DMS114 treated with DMSO at 0.1 percent for 48 hours (cell line): ENCODE data around the gene ZSCAN5A.
A peak's percentile ranks its signal among the peaks of the same experiment; 100 is the strongest.
"Not testable (repeated sequence)": the region's sequence is repeated elsewhere in the genome, so short reads cannot be mapped to it uniquely, and the experiment has no call there.

Experiments used
- DNase-seq: peaks from one replicate; lab custom pipeline; 2025; ENCODE audit not compliant: unreplicated experiment; lab: John Stamatoyannopoulos, UW

Gene ZSCAN5A

DNA sequence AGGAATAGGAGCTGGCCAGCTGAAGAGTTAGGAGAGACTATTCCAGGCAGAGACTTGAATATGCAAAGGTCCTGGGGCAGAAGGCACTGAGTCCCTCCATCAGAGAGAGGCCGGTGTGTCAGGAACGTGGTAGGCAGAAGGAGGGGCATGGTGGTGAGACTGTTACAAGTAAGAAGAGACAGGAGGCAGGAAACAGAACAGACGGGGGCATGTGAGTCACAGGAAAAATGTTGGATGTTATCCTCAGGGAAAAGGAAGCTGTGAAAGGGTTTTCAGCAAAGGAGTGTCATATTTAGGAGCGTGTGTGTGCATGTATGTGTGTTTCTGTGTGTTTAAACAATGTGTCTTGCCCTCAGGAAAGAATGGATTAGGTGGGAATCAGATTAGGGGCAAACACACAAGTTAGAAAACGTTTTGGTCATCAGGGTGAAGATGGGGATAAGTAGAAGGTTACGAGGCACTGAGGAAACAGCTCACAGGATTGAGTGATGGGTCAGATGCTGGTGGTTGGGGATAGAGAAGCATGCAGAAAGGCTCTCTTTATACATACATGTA lies 41.0 kb downstream of the ZSCAN5A start:
- DNase-seq: no peak

GRCh38 chr19:56272161-56272798 lies 42.4 kb downstream of the ZSCAN5A start, which contains the start of gene EDDM13:
Gene EDDM13 (plus strand): TSS chr19:56272748. CDS start chr19:56272835, 87 bp downstream.
- DNase-seq: no peak

DNA sequence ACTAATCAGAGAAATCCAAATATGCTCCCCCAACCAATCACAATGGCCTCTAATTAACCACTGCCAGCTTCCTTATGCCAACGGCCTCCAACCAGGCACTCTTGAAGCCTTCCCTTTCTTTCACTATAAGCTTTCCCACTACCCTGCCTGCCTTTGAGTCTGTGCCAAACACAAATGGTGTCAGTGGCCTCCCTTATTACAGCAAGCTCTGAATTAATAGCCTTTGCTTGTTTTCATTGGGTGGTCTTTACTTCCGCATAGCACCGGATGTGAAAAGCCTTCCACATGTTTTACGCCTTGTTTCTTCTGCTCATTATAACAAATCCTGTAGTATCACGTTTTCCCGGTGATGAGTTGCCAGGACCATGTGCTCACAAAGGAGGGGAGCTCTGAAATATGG lies 43.5 kb downstream of the ZSCAN5A start:
- DNase-seq: no peak

GRCh38 chr19:56270676-56271075 lies 44.0 kb downstream of the ZSCAN5A start:
- DNase-seq: no peak

- no peak for DNase-seq
Measured at GRCh38 chr19:56269348-56269747, 45.3 kb downstream of the ZSCAN5A start.

- DNase-seq: no peak
Measured at GRCh38 chr19:56266051-56266450, 48.6 kb downstream of the ZSCAN5A start.

DNA sequence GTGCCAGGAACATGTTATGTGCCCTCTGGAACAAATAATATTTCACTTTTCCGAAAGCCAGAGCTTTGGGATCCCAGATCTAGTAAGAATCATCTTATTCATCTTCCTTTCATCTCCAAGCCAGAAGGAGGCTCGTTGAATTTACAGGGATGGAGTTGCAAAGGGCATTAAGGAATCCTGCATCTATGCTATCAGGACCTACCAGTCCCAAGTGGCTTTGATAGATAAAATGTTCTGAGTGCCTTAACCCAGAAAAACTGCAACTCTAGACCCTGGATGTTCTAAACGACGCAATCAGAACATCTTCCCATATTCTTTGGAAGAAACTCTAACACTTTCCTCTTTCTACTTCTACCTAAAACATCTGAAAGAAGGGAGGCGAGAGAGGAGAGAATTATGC lies 51.3 kb downstream of the ZSCAN5A start:
- DNase-seq: no peak

- DNase-seq: not testable (repeated sequence)
Measured at GRCh38 chr19:56261932-56262331, 52.7 kb downstream of the ZSCAN5A start.

DNA sequence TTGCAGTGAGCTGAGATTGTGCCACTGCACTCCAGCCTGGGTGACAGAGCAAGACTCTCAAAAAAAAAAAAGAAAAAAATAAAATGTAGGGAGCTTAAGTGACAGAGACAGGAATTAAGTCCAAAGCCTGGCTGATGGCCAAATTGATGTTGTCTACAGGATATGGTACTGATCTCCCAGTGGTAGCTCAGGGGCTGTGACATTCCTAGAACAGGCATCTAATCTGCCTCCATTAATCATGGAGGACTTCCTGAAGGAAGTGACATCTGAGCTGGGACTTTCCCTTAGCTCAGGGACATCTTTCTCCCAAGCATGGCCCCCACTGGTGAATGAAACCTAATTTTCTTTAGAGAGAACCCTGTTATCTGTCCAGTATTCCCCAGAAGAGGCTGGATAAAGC lies 53.5 kb downstream of the ZSCAN5A start:
- no peak for DNase-seq

DNA sequence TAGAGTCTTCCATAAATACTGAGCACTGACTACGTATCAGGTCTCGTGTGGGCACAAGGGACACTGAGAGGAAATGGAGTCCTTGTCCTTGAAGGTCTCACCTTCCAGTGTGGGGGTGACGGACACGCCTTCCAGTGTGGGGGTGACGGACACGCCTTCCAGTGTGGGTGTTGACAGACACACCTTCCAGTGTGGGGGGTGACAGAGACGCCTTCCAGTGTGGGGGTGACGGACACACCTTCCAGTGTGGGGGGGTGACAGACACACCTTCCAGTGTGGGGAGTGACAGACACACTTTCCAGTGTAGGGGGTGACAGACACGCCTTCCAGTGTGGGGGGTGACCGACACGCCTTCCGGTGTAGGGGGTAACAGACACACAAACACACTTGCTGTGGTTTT lies 56.4 kb downstream of the ZSCAN5A start:
- no peak for DNase-seq

DNA sequence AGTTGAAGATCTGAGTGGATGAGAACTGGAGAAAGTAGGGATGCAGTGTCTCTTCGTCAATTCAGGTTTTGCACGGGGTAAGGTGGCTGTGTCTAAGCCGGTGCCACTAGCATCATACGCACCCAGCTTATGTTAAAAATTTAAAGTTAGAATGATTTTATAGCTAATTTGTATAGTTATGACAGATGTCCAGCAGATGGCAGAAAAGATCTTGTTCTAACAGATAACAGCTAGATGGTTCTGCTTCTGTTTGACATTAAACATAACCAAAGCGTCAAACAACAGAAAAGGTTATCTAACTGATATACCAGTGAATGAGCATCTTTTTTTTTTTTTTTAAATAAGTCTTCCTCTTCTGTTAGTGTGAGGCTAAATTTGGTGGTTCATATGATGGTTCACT lies 60.9 kb downstream of the ZSCAN5A start:
- DNase-seq: peak; percentile 57

DNA sequence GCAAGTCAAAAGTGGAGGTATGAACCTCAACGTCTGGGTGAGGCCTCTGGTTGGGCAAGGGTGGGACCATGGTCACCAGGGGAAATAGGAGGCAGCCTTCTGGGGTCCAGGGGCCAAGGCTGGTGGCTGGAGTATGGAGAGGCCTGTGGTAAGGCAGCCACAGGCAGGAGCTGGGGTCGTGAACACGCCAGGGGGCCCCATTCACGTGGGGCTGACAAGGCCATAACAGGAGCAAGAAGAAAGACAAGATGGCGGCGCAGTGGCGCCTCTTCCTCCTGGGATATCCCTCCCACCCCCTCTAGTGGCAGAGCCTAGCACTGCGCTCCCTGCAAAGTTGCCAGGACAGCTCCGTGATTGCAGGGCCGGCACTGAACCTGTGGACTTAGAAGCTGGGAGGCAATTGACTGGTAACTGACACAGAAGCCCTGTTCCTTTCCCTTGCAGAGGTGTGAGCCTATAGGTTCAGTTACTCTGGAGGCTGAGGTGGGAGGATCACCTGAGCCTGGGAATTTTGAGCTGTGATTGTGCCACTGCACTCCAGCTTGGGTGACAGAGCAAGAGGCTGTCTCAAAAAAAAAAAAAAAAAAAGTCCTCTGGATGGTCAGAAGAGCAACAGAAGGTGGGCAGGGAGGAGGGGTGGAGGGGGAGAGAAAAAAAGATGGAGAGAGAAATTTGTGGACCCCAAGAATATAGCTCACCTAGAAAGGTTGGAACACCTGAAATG lies 61.8 kb downstream of the ZSCAN5A start:
- DNase-seq: peak; percentile 65

DNA sequence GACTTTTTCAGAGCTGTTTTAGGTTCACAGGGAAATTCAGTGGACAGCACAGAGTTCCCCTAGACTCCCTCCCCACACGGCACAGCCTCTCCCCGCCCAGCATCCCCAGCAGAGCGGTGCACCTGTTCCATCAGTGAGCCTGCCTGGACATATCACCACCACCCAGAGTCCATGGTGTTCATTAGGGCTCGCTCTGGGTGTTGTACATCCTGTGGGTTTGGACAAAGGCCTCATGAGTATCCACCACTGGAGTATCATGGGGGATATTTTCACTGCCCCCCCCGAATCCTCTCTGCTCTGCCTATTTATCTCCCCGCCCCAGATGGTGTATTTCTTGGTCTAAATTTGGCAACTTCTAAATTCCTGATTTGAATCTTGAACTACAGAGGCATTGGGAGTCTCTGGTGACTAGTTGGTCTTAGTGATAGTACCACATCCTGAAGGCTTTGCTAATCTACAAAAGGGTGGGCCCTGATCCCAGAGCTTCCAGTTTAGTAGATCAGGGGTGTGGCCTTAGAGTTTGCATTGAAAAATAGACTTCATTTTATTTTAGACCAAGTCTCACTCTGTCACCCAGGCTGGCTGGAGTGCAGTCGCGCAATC lies 65.8 kb downstream of the ZSCAN5A start:
- not testable (repeated sequence) for DNase-seq

DNA sequence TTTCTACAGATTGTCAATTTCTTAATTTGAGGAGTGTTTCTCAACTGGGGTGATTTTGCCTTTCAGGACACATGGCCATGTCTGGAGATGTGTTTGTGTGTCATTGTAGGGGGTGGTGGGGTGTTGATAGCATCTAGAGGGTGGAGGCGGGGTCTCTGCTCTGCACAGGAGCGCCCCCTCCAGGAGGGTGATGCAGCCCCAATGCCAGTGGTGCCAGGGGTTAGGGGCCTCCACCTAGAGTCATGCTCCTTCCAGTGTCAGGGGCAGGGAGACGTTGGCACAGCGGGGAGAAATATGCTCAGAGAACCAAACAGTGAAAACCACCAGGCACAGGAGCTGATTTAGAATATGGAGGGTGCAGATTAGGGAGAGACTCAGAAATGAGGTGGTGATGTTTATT lies 68.9 kb downstream of the ZSCAN5A start:
- DNase-seq: not testable (repeated sequence)

GRCh38 chr19:56245121-56245740 lies 69.4 kb downstream of the ZSCAN5A start:
- DNase-seq: no peak

GRCh38 chr19:56223481-56223880 lies 91.2 kb downstream of the ZSCAN5A start:
- DNase-seq: no peak

GRCh38 chr19:56222901-56223300 lies 91.7 kb downstream of the ZSCAN5A start:
- DNase-seq: no peak

DNA sequence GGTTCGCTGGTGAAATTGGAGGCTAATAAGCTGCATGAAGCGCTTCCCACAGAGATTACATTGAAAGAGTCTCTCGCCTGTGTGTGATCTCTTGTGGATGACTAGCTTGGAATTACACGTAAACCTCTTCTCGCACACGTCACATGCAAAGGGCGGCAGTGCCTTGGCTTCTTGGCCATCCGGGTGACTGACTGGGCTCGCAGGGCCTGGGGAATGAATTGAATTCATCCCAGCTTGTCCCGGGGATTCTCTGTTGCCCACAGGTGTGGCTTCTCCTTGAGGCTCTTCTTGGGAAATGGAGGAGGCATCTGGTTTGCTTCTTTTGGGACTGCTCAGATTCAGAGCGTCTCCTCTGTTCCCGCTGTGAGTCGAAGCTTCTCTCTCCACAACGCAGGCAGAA lies 92.8 kb downstream of the ZSCAN5A start:
- no peak for DNase-seq

DNA sequence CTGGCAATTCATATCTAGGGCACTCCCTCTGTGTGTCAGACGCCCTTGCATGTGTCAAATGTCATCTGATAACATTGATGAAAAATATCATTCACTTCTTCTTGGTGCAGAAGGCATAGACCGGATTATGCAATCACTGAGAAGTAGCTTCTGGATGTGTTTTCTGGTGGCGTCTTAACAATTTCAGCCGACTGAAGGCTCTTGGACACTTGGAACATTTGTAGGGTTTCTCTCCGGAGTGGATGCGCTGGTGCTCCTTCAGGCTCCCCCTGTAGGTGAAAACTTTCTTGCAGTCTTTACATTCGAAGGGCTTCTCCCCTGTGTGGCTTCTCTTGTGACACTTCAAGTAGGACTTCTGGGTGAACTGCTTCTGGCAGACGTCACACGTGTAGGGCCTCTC lies 93.2 kb downstream of the ZSCAN5A start:
- DNase-seq: not testable (repeated sequence)

- DNase-seq: no peak
Measured at GRCh38 chr19:56218961-56219360, 95.7 kb downstream of the ZSCAN5A start.
